ENCODE results near the gene CADPS2. TPM values are rescaled to one million over a fixed set of nuclear protein-coding genes. Genes with fewer than 3 reads are reported as not detected.

CADPS2 gene
- total RNA-seq, 1 experiment from 2014 or later = not detected

DNA sequence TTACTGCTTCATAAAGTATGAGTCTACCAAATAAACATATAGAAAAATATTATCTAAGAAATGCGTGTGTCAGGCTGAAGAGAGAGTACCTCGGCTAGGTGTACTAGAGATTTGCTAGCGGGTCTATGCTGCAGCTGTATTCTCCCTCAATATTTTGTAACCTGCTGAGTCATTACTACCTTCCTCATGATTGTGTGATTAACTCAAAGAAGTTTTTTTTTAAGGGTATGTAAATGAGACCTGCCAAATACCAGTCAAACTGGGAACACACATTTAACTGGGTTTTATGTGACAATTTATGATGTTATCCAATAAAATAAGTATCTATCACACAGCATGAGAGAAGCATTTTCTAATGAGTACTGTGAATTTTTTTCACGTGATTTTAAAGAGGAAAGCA, 367.8 kb downstream of the CADPS2 start:
- H3K4me1 ChIP-seq (ENCODE audit: low read length) = no peaks in the 10 kb centered on the region
- no peak overlapping the region for H3K4me2 ChIP-seq (ENCODE audit: low read depth, low read length, poor library complexity, severe bottlenecking)
- no peak overlapping the region for H3K4me3 ChIP-seq (ENCODE audit: low read length)
- no peak overlapping the region for H2AFZ ChIP-seq (ENCODE audit: low read length)
- H3K27me3 ChIP-seq (ENCODE audit: low read length) = no peaks in the 10 kb centered on the region
- H3K27ac ChIP-seq (ENCODE audit: low read length) = no peak overlapping the region
- no peaks in the 10 kb centered on the region for H3K79me2 ChIP-seq (ENCODE audit: low read length)
- H3K9me3 ChIP-seq (ENCODE audit: low read length) = no peaks in the 10 kb centered on the region
- no peak overlapping the region for H3K9ac ChIP-seq (ENCODE audit: low read length)
- H3K36me3 ChIP-seq (ENCODE audit: insufficient read depth, low read length) = no peaks in the 10 kb centered on the region
- no peaks in the 10 kb centered on the region for H3K9me2 ChIP-seq (replicated peaks; ENCODE audit: insufficient read depth, low read length)
- H4K20me1 ChIP-seq (ENCODE audit: insufficient read depth, low read depth, low read length) = no peaks in the 10 kb centered on the region
- no peak for DNase-seq

DNA sequence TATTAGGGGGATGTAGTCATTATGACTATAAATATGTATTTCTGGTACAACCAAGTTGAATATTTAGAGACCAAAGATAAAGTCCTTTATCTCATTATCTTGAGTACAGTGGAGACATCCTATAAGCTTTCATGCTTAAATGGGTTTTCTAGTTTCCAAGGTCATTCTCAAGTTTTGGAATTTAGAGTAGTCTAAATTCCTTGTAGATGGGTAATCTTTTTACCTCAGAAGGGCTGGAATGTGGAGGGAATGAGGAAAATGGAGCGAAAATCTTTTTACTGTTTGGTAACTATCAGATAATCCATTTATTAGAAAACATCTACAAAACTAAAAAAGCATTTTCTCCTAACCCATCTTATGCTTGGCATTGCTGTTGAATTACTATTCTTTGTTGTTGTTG, 368.7 kb downstream of the CADPS2 start:
- DNase-seq = no peak
- Histone ChIP-seq H3K4me3 (ENCODE audit: low read length) (no peak overlapping the region), H3K79me2 (ENCODE audit: low read length) (no peaks in the 10 kb centered on the region), H3K4me2 (ENCODE audit: low read depth, low read length, poor library complexity, severe bottlenecking) (no peak overlapping the region), H2AFZ (ENCODE audit: low read length) (no peak overlapping the region), H4K20me1 (ENCODE audit: insufficient read depth, low read depth, low read length) (no peaks in the 10 kb centered on the region), H3K9me3 (ENCODE audit: low read length) (no peaks in the 10 kb centered on the region), H3K9me2 (replicated peaks; ENCODE audit: insufficient read depth, low read length) (no peaks in the 10 kb centered on the region), H3K27ac (ENCODE audit: low read length) (no peak overlapping the region), H3K4me1 (ENCODE audit: low read length) (no peaks in the 10 kb centered on the region), H3K9ac (ENCODE audit: low read length) (no peak overlapping the region), H3K36me3 (ENCODE audit: insufficient read depth, low read length) (no peaks in the 10 kb centered on the region), H3K27me3 (ENCODE audit: low read length) (no peaks in the 10 kb centered on the region)

DNA sequence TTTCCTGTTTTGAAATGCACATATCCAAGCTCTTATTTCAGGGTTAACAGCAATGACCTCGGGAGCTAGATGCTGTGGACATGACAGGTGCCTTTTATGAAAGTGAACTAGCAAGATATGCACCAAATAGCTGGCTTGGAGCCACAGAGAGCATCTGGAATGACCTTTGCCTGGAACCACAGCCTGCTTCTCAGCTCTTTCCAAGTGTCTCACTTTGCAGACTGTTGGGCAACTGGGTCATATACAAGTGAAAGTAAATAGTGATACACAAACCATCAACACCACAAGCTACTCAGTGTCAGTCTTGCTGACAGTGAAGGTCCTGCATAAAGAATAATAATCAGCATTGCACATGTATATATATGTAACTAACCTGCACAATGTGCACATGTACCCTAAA, 370.9 kb downstream of the CADPS2 start:
- Histone ChIP-seq H3K4me3 (ENCODE audit: low read length) (no peak overlapping the region), H3K79me2 (ENCODE audit: low read length) (no peaks in the 10 kb centered on the region), H4K20me1 (ENCODE audit: insufficient read depth, low read depth, low read length) (no peaks in the 10 kb centered on the region), H3K9me3 (ENCODE audit: low read length) (no peaks in the 10 kb centered on the region), H3K4me2 (ENCODE audit: low read depth, low read length, poor library complexity, severe bottlenecking) (no peak overlapping the region), H3K36me3 (ENCODE audit: insufficient read depth, low read length) (no peaks in the 10 kb centered on the region), H3K27ac (ENCODE audit: low read length) (no peak overlapping the region), H2AFZ (ENCODE audit: low read length) (no peak overlapping the region), H3K27me3 (ENCODE audit: low read length) (no peaks in the 10 kb centered on the region), H3K9ac (ENCODE audit: low read length) (no peak overlapping the region), H3K9me2 (replicated peaks; ENCODE audit: insufficient read depth, low read length) (no peaks in the 10 kb centered on the region), H3K4me1 (ENCODE audit: low read length) (no peaks in the 10 kb centered on the region)
- no peak for DNase-seq

DNA sequence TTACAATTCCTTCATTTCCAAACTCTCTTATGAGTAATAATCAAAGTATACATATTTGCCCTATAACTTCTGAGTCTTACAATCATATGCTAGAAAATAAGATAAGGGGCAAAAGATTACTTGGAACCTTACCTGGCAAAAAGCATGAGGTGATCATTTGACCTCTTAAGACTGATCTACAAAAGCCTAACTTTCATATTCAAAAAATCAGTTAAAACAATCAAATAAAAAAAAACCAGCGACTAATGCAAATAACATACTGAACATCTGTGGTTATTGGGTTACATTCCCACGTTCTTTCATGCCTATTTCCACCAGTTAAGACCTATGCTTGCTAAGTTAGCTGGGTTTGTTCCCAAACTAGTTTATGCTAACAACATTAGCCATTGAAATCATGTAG, 375.0 kb downstream of the CADPS2 start:
- no peak overlapping the region for H3K4me3 ChIP-seq (ENCODE audit: low read length)
- H3K9me3 ChIP-seq (ENCODE audit: low read length) = no peaks in the 10 kb centered on the region
- no peaks in the 10 kb centered on the region for H3K9me2 ChIP-seq (replicated peaks; ENCODE audit: insufficient read depth, low read length)
- H3K79me2 ChIP-seq (ENCODE audit: low read length) = no peaks in the 10 kb centered on the region
- H3K27me3 ChIP-seq (ENCODE audit: low read length) = no peaks in the 10 kb centered on the region
- no peak overlapping the region for H3K27ac ChIP-seq (ENCODE audit: low read length)
- no peaks in the 10 kb centered on the region for H3K36me3 ChIP-seq (ENCODE audit: insufficient read depth, low read length)
- H3K9ac ChIP-seq (ENCODE audit: low read length) = no peak overlapping the region
- no peak for DNase-seq
- no peak overlapping the region for H2AFZ ChIP-seq (ENCODE audit: low read length)
- no peak overlapping the region for H3K4me2 ChIP-seq (ENCODE audit: low read depth, low read length, poor library complexity, severe bottlenecking)
- H4K20me1 ChIP-seq (ENCODE audit: insufficient read depth, low read depth, low read length) = no peaks in the 10 kb centered on the region
- H3K4me1 ChIP-seq (ENCODE audit: low read length) = no peaks in the 10 kb centered on the region

DNA sequence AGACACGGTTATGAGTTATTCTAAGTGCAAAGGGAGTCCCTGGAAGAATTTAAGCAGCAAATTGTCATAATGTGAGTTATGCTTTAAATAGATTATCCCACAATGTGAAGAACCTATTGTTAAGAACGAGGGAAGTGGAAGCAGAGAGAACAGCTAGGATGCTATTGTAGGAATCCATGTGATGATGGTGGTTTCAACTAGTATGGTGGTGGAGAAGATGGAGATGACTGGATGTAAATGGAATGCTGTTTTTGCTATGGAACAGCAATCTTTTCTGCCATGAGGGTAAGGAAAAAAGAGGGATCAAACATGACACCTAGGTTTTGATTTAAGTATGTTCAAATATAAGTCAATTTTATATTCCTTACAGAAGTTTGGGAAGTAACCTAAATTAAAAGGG, 378.7 kb downstream of the CADPS2 start:
- H4K20me1 ChIP-seq (ENCODE audit: insufficient read depth, low read depth, low read length) = no peaks in the 10 kb centered on the region
- H3K27me3 ChIP-seq (ENCODE audit: low read length) = no peaks in the 10 kb centered on the region

DNA sequence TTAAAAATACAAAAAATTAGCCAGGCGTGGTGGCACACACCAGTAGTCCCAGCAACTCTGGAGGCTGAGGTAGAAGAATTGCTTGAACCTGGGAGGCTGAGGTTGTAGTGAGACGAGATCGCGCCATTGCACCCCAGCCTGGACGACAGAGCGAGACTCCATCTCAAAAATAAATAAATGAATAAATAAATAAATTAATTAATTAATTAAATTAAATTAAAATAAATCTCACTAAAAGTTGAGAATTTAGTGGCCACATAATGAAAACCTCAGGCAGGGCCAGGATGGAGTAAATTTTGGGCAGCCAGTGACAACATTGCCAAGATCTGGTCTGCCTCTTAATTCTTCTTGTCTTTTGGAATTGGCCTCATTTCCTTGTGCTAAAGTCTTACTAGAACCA, 394.3 kb downstream of the CADPS2 start:
- DNase-seq = no peak
- H4K20me1 ChIP-seq (ENCODE audit: insufficient read depth, low read depth, low read length) = no peaks in the 10 kb centered on the region
- H3K4me2 ChIP-seq (ENCODE audit: low read depth, low read length, poor library complexity, severe bottlenecking) = no peak overlapping the region
- H3K36me3 ChIP-seq (ENCODE audit: insufficient read depth, low read length) = no peaks in the 10 kb centered on the region
- no peak overlapping the region for H3K27ac ChIP-seq (ENCODE audit: low read length)
- no peaks in the 10 kb centered on the region for H3K4me1 ChIP-seq (ENCODE audit: low read length)
- no peak overlapping the region for H3K4me3 ChIP-seq (ENCODE audit: low read length)
- H3K79me2 ChIP-seq (ENCODE audit: low read length) = no peaks in the 10 kb centered on the region
- H3K9me3 ChIP-seq (ENCODE audit: low read length) = no peaks in the 10 kb centered on the region
- H3K9me2 ChIP-seq (replicated peaks; ENCODE audit: insufficient read depth, low read length) = no peaks in the 10 kb centered on the region
- H2AFZ ChIP-seq (ENCODE audit: low read length) = no peak overlapping the region
- H3K27me3 ChIP-seq (ENCODE audit: low read length) = no peaks in the 10 kb centered on the region
- no peak overlapping the region for H3K9ac ChIP-seq (ENCODE audit: low read length)

More for the DNA sequence above, 378.7 kb downstream of the CADPS2 start:
- H3K27ac ChIP-seq (ENCODE audit: low read length) = no peak overlapping the region
- no peak overlapping the region for H3K4me2 ChIP-seq (ENCODE audit: low read depth, low read length, poor library complexity, severe bottlenecking)
- H3K4me1 ChIP-seq (ENCODE audit: low read length) = no peaks in the 10 kb centered on the region
- H3K4me3 ChIP-seq (ENCODE audit: low read length) = no peak overlapping the region
- H3K9ac ChIP-seq (ENCODE audit: low read length) = no peak overlapping the region
- no peak for DNase-seq
- no peak overlapping the region for H2AFZ ChIP-seq (ENCODE audit: low read length)
- H3K9me2 ChIP-seq (replicated peaks; ENCODE audit: insufficient read depth, low read length) = no peaks in the 10 kb centered on the region
- H3K36me3 ChIP-seq (ENCODE audit: insufficient read depth, low read length) = no peaks in the 10 kb centered on the region
- no peaks in the 10 kb centered on the region for H3K79me2 ChIP-seq (ENCODE audit: low read length)
- no peaks in the 10 kb centered on the region for H3K9me3 ChIP-seq (ENCODE audit: low read length)

DNA sequence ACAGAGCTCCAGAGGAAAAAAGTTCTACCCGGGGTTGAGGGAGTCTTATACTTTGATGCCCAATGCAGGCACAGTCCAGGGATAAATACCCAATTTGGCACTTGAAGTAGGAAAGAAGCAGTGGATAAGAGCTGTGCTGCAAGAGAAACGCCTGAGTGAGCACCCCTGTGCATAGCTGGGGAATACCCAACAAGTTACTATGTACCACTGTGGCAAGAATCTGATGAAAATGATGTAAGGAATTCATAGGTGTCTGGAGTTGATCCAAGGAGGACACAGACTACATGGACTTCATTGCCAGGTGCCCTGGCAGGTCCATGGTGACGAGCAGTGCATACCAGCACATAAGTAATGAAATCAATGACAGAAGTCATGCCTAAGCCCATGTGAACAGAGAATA, 398.0 kb downstream of the CADPS2 start:
- H3K27ac ChIP-seq (ENCODE audit: low read length) = no peak overlapping the region
- H2AFZ ChIP-seq (ENCODE audit: low read length) = no peak overlapping the region
- H3K36me3 ChIP-seq (ENCODE audit: insufficient read depth, low read length) = no peaks in the 10 kb centered on the region
- no peak overlapping the region for H3K4me2 ChIP-seq (ENCODE audit: low read depth, low read length, poor library complexity, severe bottlenecking)
- H4K20me1 ChIP-seq (ENCODE audit: insufficient read depth, low read depth, low read length) = no peaks in the 10 kb centered on the region
- no peaks in the 10 kb centered on the region for H3K9me3 ChIP-seq (ENCODE audit: low read length)
- H3K27me3 ChIP-seq (ENCODE audit: low read length) = no peaks in the 10 kb centered on the region
- H3K4me3 ChIP-seq (ENCODE audit: low read length) = no peak overlapping the region
- H3K4me1 ChIP-seq (ENCODE audit: low read length) = no peaks in the 10 kb centered on the region
- H3K9me2 ChIP-seq (replicated peaks; ENCODE audit: insufficient read depth, low read length) = no peaks in the 10 kb centered on the region
- H3K79me2 ChIP-seq (ENCODE audit: low read length) = no peaks in the 10 kb centered on the region
- no peak for DNase-seq
- H3K9ac ChIP-seq (ENCODE audit: low read length) = no peak overlapping the region

DNA sequence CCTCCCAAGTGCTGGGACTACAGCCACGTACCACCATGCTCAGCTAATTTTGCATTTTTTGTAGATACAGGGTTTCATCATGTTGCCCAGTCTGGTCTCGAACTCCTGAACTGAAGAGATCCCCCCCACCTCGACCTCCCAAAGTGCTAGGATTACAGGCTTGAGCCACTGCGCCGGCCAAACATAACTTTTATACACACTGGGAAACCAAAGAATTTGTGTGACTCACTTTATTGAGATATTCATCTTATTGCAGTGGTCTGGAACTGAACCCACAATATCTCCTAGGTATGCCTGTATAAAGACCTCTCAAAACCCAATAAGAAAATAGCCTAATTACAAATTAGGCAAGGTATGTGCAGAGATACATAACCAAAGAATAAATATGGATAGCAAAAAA, 399.1 kb downstream of the CADPS2 start:
- no peaks in the 10 kb centered on the region for H3K27me3 ChIP-seq (ENCODE audit: low read length)
- H3K79me2 ChIP-seq (ENCODE audit: low read length) = no peaks in the 10 kb centered on the region
- no peak overlapping the region for H3K4me3 ChIP-seq (ENCODE audit: low read length)
- H4K20me1 ChIP-seq (ENCODE audit: insufficient read depth, low read depth, low read length) = no peaks in the 10 kb centered on the region
- no peak overlapping the region for H3K4me2 ChIP-seq (ENCODE audit: low read depth, low read length, poor library complexity, severe bottlenecking)
- no peak overlapping the region for H3K27ac ChIP-seq (ENCODE audit: low read length)
- no peak for DNase-seq
- H3K9ac ChIP-seq (ENCODE audit: low read length) = no peak overlapping the region
- no peaks in the 10 kb centered on the region for H3K9me3 ChIP-seq (ENCODE audit: low read length)
- H3K4me1 ChIP-seq (ENCODE audit: low read length) = no peaks in the 10 kb centered on the region
- no peaks in the 10 kb centered on the region for H3K9me2 ChIP-seq (replicated peaks; ENCODE audit: insufficient read depth, low read length)
- no peaks in the 10 kb centered on the region for H3K36me3 ChIP-seq (ENCODE audit: insufficient read depth, low read length)
- H2AFZ ChIP-seq (ENCODE audit: low read length) = no peak overlapping the region

DNA sequence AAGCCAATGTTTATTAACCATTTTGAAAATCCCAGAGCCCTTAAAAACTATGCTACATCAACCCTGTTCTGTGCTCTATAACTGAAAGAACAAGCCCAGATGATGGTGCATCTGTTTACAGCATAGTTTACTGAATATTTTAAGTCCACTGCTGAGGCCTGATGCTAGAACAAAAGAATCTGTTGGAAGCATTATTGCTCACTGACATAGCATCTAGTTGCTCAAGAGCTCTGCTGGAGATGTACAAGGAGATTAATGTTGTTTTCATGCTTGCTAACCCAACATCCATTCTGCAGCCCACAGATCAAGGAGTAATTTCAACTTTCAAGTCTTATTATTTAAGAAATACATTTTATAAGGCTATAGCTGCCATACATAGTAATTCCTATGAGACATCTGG, 400.4 kb downstream of the CADPS2 start:
- H3K9me3 ChIP-seq (ENCODE audit: low read length) = no peaks in the 10 kb centered on the region
- H2AFZ ChIP-seq (ENCODE audit: low read length) = no peak overlapping the region
- no peaks in the 10 kb centered on the region for H3K9me2 ChIP-seq (replicated peaks; ENCODE audit: insufficient read depth, low read length)
- H3K9ac ChIP-seq (ENCODE audit: low read length) = no peak overlapping the region
- H3K79me2 ChIP-seq (ENCODE audit: low read length) = no peaks in the 10 kb centered on the region
- H3K27ac ChIP-seq (ENCODE audit: low read length) = no peak overlapping the region
- DNase-seq = no peak
- no peak overlapping the region for H3K4me3 ChIP-seq (ENCODE audit: low read length)
- no peak overlapping the region for H3K4me2 ChIP-seq (ENCODE audit: low read depth, low read length, poor library complexity, severe bottlenecking)
- no peaks in the 10 kb centered on the region for H3K36me3 ChIP-seq (ENCODE audit: insufficient read depth, low read length)
- no peaks in the 10 kb centered on the region for H3K27me3 ChIP-seq (ENCODE audit: low read length)
- no peaks in the 10 kb centered on the region for H3K4me1 ChIP-seq (ENCODE audit: low read length)
- no peaks in the 10 kb centered on the region for H4K20me1 ChIP-seq (ENCODE audit: insufficient read depth, low read depth, low read length)

All from Karpas-422 (cell line).